ENCODE data around the gene SLK. TPM values are rescaled to one million over a fixed set of nuclear protein-coding genes. Genes with fewer than 3 reads are reported as not detected.

Gene SLK
- total and polyA plus RNA-seq, 2 donors from 2014 or later, result 12.3 to 45.5 TPM

DNA sequence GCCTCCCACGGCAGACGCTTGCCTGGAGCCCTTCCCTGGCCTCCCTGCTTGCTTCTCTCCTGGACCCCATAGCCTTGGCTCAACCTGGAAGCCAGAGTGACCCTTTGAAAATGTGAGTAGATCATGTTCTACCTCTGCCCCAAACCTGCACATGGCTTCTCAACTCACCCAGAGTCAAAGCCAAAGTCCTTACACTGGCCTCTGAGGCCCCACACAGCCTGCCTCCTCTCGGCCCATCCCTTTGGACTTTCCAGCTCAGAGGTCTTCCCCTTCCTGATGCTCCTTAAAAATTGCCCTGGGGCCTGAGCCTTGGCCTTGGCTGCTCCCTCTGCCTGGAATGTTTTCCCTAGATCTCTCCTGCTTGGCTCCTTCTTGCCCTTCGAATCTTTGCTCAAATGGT, 86.3 kb downstream of the SLK start:
- H3K4me1 ChIP-seq (ENCODE audit: control insufficient read depth in 2 of 3, insufficient read depth in 2 of 3, low read depth in 1 of 3, low read length in 3 of 3), result no peaks in the 10 kb centered on the region
- FAIRE-seq, result no peak
- DNase-seq, result no peak
- no peaks in the 10 kb centered on the region for H3K9me3 ChIP-seq (ENCODE audit: control insufficient read depth in 2 of 3, insufficient read depth in 1 of 3, low read length in 3 of 3)
- TF ChIP-seq, protein P1, sequence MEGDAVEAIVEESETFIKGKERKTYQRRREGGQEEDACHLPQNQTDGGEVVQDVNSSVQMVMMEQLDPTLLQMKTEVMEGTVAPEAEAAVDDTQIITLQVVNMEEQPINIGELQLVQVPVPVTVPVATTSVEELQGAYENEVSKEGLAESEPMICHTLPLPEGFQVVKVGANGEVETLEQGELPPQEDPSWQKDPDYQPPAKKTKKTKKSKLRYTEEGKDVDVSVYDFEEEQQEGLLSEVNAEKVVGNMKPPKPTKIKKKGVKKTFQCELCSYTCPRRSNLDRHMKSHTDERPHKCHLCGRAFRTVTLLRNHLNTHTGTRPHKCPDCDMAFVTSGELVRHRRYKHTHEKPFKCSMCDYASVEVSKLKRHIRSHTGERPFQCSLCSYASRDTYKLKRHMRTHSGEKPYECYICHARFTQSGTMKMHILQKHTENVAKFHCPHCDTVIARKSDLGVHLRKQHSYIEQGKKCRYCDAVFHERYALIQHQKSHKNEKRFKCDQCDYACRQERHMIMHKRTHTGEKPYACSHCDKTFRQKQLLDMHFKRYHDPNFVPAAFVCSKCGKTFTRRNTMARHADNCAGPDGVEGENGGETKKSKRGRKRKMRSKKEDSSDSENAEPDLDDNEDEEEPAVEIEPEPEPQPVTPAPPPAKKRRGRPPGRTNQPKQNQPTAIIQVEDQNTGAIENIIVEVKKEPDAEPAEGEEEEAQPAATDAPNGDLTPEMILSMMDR (IDR thresholded peaks at IDR 0.05; ENCODE audit: borderline replicate concordance, extremely low read depth, insufficient read depth), result no peak
- no peak overlapping the region for H3K27ac ChIP-seq (ENCODE audit: low read depth in 2 of 2, low read length in 2 of 2)
- intact Hi-C loops (cut with DNase I), result no loop called here
- H3K36me3 ChIP-seq (ENCODE audit: control insufficient read depth in 2 of 3, insufficient read depth in 3 of 3, low read length in 3 of 3), result no peaks in the 10 kb centered on the region
- no peak overlapping the region for H3K4me3 ChIP-seq (ENCODE audit: low read length in 3 of 3)
- H3K27me3 ChIP-seq (ENCODE audit: control insufficient read depth, insufficient read depth, low read length), result no peaks in the 10 kb centered on the region
- no peak overlapping the region for H3K9ac ChIP-seq (ENCODE audit: low read length in 3 of 3)

GRCh38 chr10:104054430-104054829, 87.5 kb downstream of the SLK start:
- intact Hi-C loops (cut with DNase I), result no loop called here
- no peaks in the 10 kb centered on the region for H3K36me3 ChIP-seq (ENCODE audit: control insufficient read depth in 2 of 3, insufficient read depth in 3 of 3, low read length in 3 of 3)
- no peak overlapping the region for H3K27ac ChIP-seq (ENCODE audit: low read depth in 2 of 2, low read length in 2 of 2)
- DNase-seq, result no peak
- TF ChIP-seq, protein P1 (IDR thresholded peaks at IDR 0.05; ENCODE audit: borderline replicate concordance, extremely low read depth, insufficient read depth), result no peak
- H3K9me3 ChIP-seq (ENCODE audit: control insufficient read depth in 2 of 3, insufficient read depth in 1 of 3, low read length in 3 of 3), result no peaks in the 10 kb centered on the region
- H3K27me3 ChIP-seq (ENCODE audit: control insufficient read depth, insufficient read depth, low read length), result no peaks in the 10 kb centered on the region
- FAIRE-seq, result no peak
- no peak overlapping the region for H3K9ac ChIP-seq (ENCODE audit: low read length in 3 of 3)
- H3K4me3 ChIP-seq (ENCODE audit: low read length in 3 of 3), result no peak overlapping the region
- H3K4me1 ChIP-seq (ENCODE audit: control insufficient read depth in 2 of 3, insufficient read depth in 2 of 3, low read depth in 1 of 3, low read length in 3 of 3), result no peaks in the 10 kb centered on the region

- Histone ChIP-seq H3K9ac (ENCODE audit: low read length in 3 of 3) (no peak overlapping the region), H3K27me3 (ENCODE audit: control insufficient read depth, insufficient read depth, low read length) (no peaks in the 10 kb centered on the region), H3K4me3 (ENCODE audit: low read length in 3 of 3) (no peak overlapping the region), H3K36me3 (ENCODE audit: control insufficient read depth in 2 of 3, insufficient read depth in 3 of 3, low read length in 3 of 3) (no peaks in the 10 kb centered on the region), H3K27ac (ENCODE audit: low read depth in 2 of 2, low read length in 2 of 2) (no peak overlapping the region), H3K9me3 (ENCODE audit: control insufficient read depth in 2 of 3, insufficient read depth in 1 of 3, low read length in 3 of 3) (no peaks in the 10 kb centered on the region), H3K4me1 (ENCODE audit: control insufficient read depth in 2 of 3, insufficient read depth in 2 of 3, low read depth in 1 of 3, low read length in 3 of 3) (no peaks in the 10 kb centered on the region)
- intact Hi-C loops (cut with DNase I), result no loop called here
- TF ChIP-seq, protein P1 (IDR thresholded peaks at IDR 0.05; ENCODE audit: borderline replicate concordance, extremely low read depth, insufficient read depth), result no peak
- no peak for DNase-seq
- FAIRE-seq, result no peak
Measured at GRCh38 chr10:104056619-104057273, 89.8 kb downstream of the SLK start.

GRCh38 chr10:104057717-104058116, 90.8 kb downstream of the SLK start:
- Histone ChIP-seq H3K4me1 (ENCODE audit: control insufficient read depth in 2 of 3, insufficient read depth in 2 of 3, low read depth in 1 of 3, low read length in 3 of 3) (no peaks in the 10 kb centered on the region), H3K27me3 (ENCODE audit: control insufficient read depth, insufficient read depth, low read length) (no peaks in the 10 kb centered on the region), H3K4me3 (ENCODE audit: low read length in 3 of 3) (no peak overlapping the region), H3K9me3 (ENCODE audit: control insufficient read depth in 2 of 3, insufficient read depth in 1 of 3, low read length in 3 of 3) (no peaks in the 10 kb centered on the region), H3K9ac (ENCODE audit: low read length in 3 of 3) (no peak overlapping the region), H3K27ac (ENCODE audit: low read depth in 2 of 2, low read length in 2 of 2) (no peak overlapping the region), H3K36me3 (ENCODE audit: control insufficient read depth in 2 of 3, insufficient read depth in 3 of 3, low read length in 3 of 3) (no peaks in the 10 kb centered on the region)
- DNase-seq, result no peak
- TF ChIP-seq, protein P1 (IDR thresholded peaks at IDR 0.05; ENCODE audit: borderline replicate concordance, extremely low read depth, insufficient read depth), result no peak
- FAIRE-seq, result no peak
- intact Hi-C loops (cut with DNase I), result no loop called here
